ENCODE results near the gene CLDN1.

Gene CLDN1

GRCh38 chr3:190260301-190260700, 61.9 kb downstream of the CLDN1 start:
- Histone ChIP-seq H3K27me3 (no peaks in the 10 kb centered on the region), H3K27ac (no peak overlapping the region), H3K36me3 (no peaks in the 10 kb centered on the region), H3K4me3 (ENCODE audit: low read depth in 1 of 2, low read length in 1 of 2) (no peak overlapping the region), H3K4me1 (ENCODE audit: control insufficient read depth in 1 of 2, insufficient read depth in 1 of 2, low read depth in 1 of 2, low read length in 1 of 2) (no peaks in the 10 kb centered on the region), H3K9me3 (no peaks in the 10 kb centered on the region)
- TF ChIP-seq CTCF (IDR thresholded peaks at IDR 0.05), result no peak

- Histone ChIP-seq H3K9me3 (no peaks in the 10 kb centered on the region), H3K36me3 (no peaks in the 10 kb centered on the region), H3K4me1 (ENCODE audit: control insufficient read depth in 1 of 2, insufficient read depth in 1 of 2, low read depth in 1 of 2, low read length in 1 of 2) (no peaks in the 10 kb centered on the region), H3K4me3 (ENCODE audit: low read depth in 1 of 2, low read length in 1 of 2) (no peak overlapping the region), H3K27ac (no peak overlapping the region), H3K27me3 (no peaks in the 10 kb centered on the region)
- no peak for TF ChIP-seq CTCF (IDR thresholded peaks at IDR 0.05)
Measured at GRCh38 chr3:190258634-190259033, 63.6 kb downstream of the CLDN1 start.
